ENCODE measurements around the gene PLAGL2.

DNA sequence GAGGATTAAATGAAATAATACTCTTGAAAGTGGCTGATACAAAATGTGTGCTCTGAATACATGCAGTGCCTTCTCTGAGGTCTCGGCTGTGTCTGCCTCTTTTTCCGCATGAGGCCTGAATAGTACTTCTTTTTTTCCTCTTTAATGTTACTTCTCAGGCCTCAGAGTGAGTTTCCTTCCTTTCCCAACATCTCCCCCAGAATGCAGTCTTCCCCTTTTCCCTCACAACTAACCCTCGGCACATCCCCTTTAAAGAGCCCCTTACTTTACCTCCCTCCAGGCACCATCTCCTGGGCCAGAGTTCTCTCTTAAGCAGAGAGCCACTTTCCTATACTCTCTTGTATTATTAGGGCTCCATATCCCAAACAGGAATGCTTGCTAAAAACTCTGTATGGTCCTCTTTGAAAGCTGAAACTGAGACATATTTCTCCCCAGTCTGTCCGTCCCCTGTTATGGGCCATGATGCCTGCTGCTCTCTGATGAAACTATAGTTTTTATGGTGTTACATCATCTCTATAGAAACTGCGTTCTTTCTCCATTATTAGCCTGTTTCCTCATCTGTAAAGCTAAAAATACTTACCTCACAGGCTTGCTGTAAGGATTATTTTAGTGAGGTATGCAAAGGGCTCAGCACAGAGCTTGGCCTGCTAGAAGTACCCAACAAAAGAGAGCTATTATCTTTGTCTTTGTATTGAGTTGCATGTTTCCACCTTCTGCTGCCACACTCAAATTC lies 2.3 kb downstream of the PLAGL2 start:
- TF ChIP-seq TAF1 (IDR thresholded peaks at IDR 0.05; ENCODE audit: low read depth, low read length) (no peak), POLR2A (IDR thresholded peaks at IDR 0.05; ENCODE audit: low read depth, low read length) (no peak), POLR2AphosphoS5 (IDR thresholded peaks at IDR 0.05; ENCODE audit: low read depth, low read length) (no peak), SPI1 (IDR thresholded peaks at IDR 0.05; ENCODE audit: low read depth, low read length) (no peak)
